Kasumi-1 (cell line): ENCODE data around the gene COPS7B.

Source experiments
- DNase-seq, 2 experiments: peaks; one replicate each; lab custom pipeline; 2025; lab: John Stamatoyannopoulos, UW

The COPS7B gene

GRCh38 chr2:231785822-231786176 is 446 bp upstream of the COPS7B start:
- DNase-seq: no peak

GRCh38 chr2:231786917-231787292 is 660 bp downstream of the COPS7B start:
- DNase-seq: no peak

GRCh38 chr2:231791107-231791506 is 4.9 kb downstream of the COPS7B start:
- DNase-seq: no peak

GRCh38 chr2:231794383-231794782 is 8.1 kb downstream of the COPS7B start:
- no peak for DNase-seq

- DNase-seq: peak; percentile 27 to 47
These were observed 9.5 kb downstream of the COPS7B start for GRCh38 chr2:231795525-231796327.

- DNase-seq: peak; percentile 10 to 12
These were observed 14.3 kb downstream of the COPS7B start for GRCh38 chr2:231800493-231801091.

- no peak for DNase-seq
These were observed 17.4 kb downstream of the COPS7B start for GRCh38 chr2:231803501-231804138.

GRCh38 chr2:231807020-231807419 is 20.8 kb downstream of the COPS7B start:
- DNase-seq: no peak

- no peak for DNase-seq
These were observed 24.7 kb downstream of the COPS7B start for GRCh38 chr2:231810905-231811304.

GRCh38 chr2:231816327-231817026 is 30.2 kb downstream of the COPS7B start:
- DNase-seq: no peak

- DNase-seq: no peak
These were observed 33.3 kb downstream of the COPS7B start for GRCh38 chr2:231819447-231820042.

GRCh38 chr2:231820786-231821303 is 34.6 kb downstream of the COPS7B start:
- DNase-seq: no peak

- DNase-seq: no peak
These were observed 35.7 kb downstream of the COPS7B start for GRCh38 chr2:231821908-231822307.

GRCh38 chr2:231853105-231853504 is 66.9 kb downstream of the COPS7B start:
- no peak for DNase-seq

GRCh38 chr2:231854616-231855125 is 68.4 kb downstream of the COPS7B start:
- DNase-seq: no peak

- DNase-seq: no peak
These were observed 70.7 kb downstream of the COPS7B start for GRCh38 chr2:231856959-231857358.
